CD4-positive, alpha-beta T cell treated with Interleukin-6 for 4 hours (primary cell): Measurements from ENCODE around the gene PIGU.

Experiments used
- DNase-seq: peaks from one replicate; pipeline ENCODE4 v3.0.0-alpha.2; 2020; ENCODE audit warnings: mixed read lengths

The PIGU gene

DNA sequence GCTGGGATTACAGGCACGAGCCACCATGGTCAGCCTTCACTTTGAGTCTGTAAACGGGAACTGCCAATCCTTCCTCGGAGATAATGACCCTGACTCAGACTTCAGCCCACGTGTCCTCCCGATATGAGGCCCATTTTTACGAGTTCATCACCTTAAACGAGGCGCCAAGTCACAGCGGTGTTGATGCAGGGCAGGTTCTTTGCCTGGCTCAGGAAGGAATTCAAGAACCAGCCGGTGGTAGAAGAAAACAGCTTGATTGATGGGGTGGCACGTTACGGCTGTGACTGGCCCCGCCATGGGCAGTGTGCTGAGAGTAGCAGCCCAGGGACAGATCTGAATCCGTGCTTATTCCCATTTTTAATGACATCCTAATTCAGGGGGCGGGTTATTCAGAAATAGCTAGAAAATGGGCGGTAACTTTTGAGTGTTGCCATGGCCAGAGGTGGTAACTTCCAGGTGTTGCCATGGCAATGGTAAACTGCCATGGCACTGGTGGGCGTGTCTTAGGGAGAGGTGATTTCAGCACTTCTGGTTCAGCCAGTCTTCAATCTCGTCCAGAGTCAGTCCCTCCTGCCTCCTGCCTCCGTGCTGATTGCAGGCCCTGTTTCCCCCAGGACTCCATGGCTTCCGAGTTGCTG is 127.5 kb downstream of the PIGU start:
- DNase-seq = no peak

DNA sequence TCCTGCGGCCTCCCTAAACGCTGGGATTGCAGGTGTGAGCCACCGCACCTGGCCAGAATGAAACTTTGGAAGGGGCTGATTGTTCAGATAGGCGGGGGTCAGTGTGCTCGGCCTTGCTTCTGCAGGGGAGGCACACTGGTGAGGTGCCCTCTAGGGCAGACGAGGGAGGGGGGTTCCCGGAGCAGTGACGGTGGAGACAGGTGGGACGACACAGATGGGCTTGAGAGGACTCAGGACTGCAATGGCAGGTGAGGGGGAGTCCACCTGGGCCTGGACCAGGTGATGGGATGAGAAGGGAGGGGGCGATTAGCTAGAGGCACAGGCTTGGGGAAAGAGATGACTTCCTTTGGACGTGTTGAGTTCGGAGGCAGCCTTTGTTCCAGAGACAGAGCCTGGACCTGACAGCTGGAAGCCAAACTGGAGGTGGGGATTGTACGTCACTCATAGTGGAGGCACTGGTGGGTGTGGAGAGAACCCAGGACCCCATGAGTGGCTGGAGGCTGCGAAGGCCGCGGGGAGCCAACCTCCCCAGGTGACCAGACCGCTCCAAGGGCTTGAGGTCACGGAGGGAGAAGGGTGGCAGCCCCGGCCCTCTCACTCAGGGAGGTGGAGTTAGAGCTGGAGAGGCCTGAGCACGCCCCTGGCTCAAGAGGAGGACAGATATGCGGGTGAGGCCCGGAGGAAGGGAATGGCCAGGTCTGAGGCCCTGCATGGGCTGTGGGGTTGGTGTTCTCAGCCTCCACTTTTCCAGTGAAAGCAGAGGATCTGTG is 128.9 kb downstream of the PIGU start:
- DNase-seq = no peak

DNA sequence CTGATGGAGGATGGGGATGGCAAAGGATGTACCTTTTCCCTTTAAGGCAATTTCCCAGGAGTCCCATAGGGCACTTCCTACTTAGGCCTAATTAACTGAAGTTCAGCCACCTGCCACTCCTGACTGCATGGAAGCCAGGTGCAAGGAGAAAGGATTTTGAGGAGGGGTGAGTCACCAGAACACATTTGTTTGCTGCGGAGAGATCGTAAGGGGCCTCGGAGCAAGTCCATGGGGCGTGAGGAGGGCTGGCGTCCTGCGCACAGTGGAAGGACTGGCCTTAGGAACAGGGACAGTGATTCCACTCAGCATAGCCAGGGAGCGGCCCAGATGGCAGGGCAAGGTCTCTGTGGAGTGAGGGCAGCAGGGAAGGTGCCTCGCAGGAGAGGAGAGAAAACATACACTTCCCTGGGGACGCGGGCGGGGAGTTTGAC is 130.1 kb downstream of the PIGU start:
- no peak for DNase-seq

DNA sequence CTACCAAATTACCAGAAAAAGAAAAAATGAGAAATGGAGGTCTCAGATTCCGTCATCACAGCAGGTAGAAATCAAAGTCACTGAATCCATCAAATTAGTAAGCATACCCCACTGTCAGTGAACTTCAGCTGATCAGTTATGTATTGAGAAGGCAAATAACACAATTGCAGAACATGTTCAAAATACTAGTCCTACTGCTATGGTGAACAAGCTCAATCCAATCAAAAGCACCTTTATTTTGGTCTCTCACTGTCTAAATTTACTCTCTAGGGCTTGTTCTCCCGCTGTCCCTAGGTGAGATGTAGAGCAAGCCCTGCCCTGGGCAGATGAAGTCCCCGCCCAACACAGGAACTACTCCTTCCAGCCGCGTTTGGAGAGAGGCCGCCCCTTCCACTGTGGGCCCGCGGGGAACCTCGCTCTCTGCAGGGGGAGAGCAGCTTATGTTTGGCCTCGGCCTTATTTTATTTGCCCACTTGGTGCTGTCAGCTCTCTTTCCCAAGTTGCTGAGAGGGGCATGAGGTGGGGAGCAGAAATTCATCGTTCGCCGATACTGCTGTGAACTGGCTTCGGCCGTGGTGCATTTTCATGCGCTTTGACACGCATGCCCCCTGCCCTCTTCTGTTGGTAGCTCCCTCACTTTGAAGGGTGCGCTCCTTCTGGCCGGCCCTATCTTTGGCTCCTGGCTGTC is 132.6 kb downstream of the PIGU start:
- DNase-seq = peak; percentile 39

DNA sequence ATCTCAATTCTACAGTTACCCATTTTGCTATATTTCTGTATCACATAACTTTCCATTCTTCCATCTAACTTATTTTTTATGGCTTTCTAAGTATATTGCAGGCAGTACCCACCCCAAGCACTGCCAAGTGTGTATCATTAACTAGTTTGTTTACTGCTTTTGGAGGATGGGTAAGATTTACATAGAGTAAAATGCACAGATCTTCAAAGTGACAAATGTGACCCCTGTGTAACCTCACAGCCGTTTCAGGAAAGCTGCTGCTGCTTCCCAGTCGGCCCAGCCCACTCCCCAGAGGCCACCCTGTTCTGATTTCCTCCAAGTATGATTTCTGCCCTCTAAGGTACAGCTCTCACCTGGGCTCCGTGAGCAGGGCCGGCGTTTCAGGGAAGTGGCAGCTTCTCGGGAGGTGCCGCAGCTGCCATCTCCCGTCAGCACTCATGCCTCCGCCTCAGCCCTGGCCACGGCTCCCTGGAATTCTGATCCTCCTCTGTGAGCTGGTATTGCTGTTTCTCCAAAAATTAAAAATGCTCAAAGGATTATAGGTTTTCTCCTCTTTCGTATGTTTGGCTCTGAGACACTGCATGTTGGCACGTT is 133.3 kb downstream of the PIGU start:
- no peak for DNase-seq

DNA sequence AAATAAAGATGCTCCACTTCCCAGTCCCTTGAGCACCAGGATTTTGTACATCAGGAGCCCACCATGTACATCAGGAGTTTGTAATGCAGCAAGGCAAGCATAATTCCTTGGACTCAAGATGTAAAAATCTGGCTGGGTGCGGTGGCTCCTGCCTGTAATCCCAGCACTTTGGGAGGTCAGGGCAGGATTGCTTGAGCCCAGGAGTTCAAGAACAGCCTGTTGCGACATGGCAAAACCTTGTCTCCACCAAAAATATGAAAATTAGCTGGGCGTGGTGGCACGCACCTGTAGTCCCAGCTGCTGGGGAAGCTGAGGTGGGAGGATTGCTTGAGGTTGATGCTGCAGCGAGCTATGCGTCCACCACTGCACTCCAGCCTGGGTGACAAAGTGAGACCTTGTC is 134.5 kb downstream of the PIGU start:
- DNase-seq = no peak

DNA sequence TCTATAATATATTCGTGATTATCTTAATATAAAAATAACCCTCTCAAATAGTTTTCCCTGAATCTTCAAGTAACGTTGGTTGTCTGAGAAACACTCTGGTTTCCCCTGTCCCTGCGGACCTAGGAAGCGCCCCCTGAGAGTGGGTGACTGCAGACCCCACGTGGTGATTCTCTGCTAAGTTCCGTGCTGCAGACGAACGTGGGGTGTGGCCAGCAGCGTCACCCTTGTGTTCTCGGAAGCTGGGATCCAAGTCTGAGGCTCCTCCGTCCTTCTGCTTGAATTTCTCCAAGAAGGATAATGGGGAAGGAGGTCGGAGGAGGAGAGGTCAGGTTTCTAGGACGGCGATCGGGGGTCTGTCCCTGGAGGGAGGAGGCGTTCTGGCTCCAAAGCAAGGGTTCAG is 135.0 kb downstream of the PIGU start:
- DNase-seq = no peak

DNA sequence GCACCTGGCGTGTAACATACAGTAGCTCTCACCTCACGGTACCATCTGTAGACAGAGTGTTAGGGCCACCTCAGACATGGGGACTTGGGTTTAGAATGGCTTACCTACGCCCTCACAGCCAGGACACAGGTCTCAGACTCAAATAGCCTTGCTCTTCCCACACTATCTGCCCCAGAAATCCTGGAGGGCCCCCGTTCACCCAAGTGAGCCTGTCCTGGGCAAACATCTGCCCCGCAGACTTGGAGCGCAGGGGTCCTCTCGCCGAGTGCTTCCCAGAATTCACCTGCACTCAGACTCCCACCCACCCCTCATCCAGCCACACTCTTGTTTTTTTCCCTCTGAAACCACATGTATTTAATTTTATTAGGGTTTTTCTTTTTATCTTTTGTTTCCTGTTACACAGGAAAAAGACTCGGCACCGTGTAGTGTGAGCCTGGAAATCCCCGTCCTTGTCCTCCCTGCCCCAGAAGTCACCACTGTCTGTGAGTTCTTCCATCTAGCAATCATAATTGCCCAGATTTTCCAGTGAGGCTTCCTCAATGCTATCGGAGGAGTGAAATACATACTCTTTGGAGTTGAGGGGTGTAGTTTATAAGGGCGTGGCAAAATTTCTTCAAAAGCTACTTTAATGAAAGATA is 135.5 kb downstream of the PIGU start:
- DNase-seq = peak; percentile 17

DNA sequence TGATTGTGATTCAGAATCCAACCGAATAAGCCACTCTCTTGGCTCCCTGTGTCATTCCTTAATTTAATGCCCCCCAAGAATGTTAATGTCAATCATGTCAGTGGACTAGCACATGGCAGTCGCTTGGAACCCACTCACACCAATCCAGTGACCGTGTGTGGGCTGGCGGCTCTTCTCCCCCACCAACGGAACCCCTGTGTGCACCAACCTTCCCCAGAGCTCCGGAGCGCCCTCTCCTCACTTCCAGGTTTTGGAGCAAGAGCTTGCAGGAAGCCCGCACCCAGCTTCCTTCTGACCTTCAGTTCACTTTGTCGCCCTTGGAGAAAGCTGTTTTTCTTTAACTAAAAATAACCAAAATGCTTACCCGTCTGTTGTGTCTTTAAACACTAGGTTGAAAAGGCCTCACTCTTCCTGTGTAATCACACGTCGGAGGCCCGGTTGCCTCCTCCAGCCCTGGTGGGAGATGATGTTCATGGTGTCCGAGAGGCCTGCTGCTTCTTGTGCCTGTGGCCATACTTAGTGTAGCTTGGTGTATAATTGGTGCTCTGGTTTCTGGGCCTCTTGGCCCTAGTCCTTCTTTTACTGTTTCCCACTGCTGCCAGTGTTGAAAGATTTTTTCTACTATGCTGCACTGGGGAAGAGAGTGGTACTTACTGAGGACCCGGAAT is 136.2 kb downstream of the PIGU start:
- no peak for DNase-seq

DNA sequence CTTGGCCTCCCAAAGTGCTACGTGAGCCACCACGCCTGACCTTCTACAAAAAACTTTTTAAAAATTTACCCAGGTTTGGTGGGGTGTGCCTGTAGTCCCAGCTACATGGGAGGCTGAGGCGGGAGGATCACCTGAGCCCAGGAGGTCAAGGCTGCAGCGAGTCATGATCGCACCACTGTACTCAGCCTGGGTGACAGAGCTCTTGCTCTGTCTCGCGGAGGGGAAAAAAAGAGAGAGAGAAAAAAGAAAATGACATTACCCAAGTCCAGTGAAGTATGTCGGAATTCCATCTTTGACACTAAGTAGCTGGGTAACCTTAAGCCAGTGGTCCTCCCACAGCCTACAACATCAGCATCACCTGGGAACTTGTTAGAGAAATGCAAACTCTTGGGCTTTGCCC is 137.1 kb downstream of the PIGU start:
- DNase-seq = no peak

DNA sequence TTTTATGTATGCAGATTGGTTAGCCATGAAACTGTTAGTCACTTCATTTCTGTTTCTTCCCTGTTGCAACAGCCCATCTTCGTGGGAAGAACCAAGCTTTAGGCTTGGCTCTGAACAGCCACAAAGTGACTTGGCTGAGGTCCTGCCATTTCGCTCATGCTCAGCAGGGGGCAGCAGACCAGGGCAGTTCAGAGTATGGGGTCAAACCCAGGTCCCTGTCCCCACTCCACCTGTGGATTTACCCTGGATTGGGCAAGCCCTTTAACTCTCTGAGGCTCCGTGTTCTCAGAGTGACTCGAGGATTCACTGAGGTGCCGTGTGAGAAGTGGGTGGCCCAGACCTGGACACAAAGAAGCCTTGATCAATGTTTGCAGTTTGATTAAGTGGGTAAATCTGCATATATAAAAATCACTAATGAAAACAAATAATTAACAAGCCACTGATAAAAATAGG is 138.2 kb downstream of the PIGU start:
- DNase-seq = peak; percentile 63

DNA sequence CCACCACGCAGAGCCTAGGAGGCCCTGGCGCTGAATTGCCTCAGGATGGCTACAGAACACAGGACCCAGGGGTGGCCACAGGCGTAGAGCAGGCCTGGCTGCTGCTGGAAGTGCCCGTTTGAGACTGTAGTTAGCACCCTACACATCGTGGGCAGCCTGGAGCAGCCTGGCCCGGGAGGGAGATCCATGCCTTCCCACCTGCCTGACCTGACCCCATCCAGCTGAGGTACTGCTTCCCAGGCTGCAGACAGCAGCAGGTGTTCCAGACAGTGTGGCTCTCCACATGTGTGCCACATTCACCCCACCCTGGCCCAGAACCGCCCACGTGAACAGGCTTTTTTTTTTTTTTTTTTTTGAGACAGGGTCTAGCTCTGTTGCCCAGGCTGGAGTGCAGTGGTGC is 139.2 kb downstream of the PIGU start:
- no peak for DNase-seq

DNA sequence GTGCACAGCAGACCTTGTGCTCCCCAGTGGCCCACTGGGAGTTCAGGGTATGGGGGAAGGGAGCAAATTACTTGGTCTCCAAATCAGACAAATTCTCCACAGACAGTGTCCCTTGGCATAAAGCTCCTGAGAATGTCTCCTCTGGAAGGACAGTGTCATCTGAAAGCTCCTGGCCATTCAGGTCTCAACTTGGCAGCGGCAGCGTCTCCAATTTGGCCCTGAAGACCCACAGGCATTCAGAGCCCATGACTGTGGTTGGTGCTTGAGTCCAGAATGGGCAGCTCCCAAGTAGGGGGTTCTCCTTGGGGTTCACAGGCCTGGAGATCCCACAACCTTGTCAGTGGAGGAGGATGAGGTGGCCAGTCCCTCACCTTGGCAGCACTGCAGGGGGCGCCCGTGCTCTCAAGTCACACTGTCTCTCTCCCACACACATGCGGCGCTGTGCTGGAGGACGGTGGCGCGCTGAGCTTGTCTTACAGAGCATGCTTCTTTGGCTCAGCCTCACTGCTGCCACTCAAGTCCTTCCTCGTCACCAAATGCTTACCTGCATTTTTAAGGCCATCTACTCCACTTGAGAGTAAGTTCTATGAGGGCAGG is 140.0 kb downstream of the PIGU start:
- peak; percentile 54 for DNase-seq

DNA sequence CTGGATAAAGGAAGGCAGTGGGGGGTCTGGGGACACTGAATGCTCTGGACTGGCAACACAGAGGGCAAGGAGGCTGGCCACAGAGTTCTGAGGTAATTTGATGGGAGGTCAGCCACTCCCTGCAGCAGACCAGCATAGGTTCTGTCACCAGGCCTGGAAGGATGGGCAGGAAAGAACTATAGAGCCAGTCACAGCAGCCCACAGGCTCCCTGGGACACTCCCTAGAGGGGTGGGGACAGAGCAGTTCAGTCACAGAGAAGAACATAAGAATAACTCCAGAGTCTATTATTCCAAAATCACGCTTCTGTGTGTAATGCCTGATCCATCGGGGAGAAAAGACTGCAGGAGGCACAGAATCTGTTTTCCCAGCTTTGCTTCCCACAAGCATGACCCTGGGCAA is 141.0 kb downstream of the PIGU start:
- no peak for DNase-seq

DNA sequence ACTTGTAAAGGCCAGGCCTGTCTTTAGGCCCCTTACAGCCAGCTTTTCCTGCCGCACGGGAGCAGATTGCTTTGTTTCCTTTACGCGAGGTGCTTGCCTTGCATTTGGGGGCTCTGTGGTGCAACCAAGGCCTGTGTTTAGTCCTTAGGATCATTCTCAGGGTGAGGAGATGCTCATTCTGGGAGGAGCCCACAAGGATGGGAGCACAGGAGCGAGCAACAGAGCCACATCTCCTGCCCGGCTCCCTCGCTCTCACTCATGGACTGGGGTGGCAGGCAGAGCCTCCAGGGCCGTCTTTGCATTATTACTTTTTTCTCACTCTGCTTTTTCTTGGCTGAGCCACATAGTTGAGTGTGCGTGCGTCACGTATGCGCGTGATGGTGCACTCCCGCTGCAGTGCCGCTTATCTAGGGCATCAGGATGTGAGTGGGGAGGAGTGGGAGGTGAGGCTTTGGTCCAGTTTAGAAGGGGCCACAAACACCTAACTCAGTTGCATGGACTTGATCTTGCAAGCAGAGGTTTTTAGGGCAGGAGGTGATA is 141.5 kb downstream of the PIGU start:
- no peak for DNase-seq

DNA sequence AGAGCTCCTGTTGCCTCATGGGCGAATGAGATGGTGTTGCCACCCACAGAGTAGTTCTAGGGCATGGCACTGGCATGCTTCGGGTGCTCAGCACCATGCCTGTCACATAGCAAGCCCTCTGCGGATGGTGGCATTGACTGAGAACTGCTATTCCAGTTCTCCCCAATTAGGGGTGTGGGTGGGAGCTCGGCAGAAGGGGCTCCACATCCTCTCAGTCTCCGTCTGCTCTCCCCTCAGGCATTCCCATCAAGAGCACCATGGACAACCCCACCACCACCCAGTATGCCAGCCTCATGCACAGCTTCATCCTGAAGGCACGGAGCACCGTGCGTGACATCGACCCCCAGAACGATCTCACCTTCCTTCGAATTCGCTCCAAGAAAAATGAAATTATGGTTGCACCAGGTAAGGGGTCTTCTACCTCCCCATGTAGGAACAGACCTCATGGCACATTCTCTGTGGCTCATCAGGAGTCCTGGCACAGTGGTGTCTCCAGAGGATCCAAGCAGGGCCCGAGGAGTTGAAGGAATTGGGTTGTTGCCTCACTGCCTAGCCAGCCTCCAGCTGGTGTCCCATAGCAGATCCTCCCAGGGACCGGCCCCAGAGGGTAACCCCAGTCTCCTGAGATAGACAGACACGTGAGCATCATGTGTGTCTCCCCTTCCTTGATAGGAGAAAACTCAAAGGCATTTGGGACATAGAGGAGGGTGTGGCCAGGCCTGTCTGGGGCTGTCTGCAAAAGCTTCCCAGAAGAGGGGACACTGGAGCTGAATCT is 142.3 kb downstream of the PIGU start:
- DNase-seq = no peak

DNA sequence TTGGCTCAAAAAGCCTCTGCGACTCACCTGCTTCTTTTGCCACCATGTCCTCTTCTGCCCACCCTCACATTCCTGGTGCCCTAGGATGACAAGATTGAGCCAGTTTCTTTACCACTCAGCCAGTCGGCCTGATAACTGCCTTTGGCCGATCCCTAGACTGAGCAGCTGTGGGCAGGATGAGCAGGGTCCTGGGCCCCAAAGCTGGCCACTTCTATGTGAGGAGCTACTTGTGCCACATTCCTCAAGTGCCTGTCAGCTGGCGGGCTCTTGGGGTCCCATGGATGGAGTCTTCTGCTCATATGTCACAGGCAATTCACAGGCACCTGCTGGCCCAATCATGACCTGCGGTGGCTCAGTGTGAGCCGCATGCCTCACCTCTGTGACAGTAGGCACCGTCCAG is 144.1 kb downstream of the PIGU start:
- DNase-seq = no peak

DNA sequence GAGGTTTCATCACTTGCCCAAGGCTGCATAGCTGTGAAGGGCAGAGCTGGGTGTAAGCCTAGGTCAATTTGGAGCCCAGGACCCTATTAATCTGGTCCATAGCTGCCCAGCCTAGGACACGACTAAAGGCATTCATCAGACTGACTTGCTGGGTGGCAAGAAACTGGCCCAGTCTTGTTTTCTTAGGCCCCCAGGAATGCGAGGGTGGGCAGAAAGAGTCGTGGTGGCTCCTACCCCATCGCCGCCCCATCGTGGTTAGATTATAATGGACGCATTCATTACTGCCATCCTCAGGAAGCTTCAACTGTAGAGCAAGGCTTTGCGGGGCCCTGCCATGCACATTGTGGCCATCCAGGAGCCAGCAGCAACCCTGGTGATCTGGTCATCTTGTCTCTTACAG is 144.6 kb downstream of the PIGU start:
- no peak for DNase-seq

DNA sequence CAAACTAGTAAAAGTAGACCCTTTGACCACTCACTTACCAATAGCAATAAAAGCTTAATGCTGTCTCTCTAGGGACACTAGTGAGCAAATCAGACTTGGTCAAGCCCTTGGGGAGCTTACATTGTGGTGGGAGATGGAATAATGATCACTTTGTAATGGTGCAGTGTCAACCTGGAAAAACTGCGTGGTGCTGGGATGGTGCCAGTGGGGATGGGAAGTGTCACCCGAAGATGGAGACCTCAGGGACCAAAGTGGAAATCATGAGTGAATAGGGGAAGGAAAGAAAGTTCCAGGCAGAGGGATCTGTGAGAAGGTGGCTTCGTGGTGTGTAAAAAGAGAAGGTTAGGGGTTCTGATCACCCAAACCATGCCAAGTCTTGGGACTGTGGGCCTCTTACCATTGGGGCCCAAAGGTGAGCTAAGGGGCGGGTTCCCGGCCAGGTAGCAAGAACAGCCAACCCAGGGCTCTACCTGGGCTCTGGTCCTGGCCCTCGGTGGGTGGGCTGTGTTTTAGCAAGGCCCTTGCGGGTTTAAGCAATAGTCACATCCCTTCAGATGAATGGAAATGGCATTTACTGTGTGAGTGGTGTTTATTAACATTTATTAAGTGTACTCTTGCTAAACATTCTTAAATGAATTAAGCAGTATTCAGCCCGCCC is 145.2 kb downstream of the PIGU start:
- no peak for DNase-seq

DNA sequence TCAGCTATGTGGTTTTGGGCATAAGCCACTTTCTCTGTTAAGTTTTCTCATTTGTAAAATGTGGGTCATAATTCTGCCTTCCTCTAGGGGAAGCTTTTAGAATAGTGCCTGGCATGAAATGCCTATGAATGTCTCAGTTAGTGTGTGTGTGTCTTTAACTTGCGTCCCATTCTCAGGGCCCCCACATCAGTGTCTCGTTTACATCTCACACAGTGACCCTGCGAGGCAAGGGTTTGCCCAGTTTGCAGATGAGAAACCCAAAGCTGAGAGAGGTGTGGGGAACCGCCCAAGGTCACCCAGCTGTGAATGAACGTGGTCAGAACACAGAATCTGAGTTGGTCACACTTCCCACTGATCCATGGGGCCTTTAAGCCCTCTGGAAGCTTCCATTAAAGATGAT is 146.6 kb downstream of the PIGU start:
- DNase-seq = no peak
